ENCODE data around the gene KLHDC8B.

Gene KLHDC8B

GRCh38 chr3:49124991-49125670 is 46.3 kb upstream of the KLHDC8B start:
- H3K4me3 ChIP-seq (ENCODE audit: low read length): no peak overlapping the region
- TF ChIP-seq, protein P1, sequence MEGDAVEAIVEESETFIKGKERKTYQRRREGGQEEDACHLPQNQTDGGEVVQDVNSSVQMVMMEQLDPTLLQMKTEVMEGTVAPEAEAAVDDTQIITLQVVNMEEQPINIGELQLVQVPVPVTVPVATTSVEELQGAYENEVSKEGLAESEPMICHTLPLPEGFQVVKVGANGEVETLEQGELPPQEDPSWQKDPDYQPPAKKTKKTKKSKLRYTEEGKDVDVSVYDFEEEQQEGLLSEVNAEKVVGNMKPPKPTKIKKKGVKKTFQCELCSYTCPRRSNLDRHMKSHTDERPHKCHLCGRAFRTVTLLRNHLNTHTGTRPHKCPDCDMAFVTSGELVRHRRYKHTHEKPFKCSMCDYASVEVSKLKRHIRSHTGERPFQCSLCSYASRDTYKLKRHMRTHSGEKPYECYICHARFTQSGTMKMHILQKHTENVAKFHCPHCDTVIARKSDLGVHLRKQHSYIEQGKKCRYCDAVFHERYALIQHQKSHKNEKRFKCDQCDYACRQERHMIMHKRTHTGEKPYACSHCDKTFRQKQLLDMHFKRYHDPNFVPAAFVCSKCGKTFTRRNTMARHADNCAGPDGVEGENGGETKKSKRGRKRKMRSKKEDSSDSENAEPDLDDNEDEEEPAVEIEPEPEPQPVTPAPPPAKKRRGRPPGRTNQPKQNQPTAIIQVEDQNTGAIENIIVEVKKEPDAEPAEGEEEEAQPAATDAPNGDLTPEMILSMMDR (IDR thresholded peaks at IDR 0.05; ENCODE audit: insufficient read depth, low read depth, low read length, missing control alignments): no peak
- DNase-seq (ENCODE audit: low read depth): no peak

- TF ChIP-seq, protein P1 (IDR thresholded peaks at IDR 0.05; ENCODE audit: insufficient read depth, low read depth, low read length, missing control alignments): no peak
- H3K4me3 ChIP-seq (ENCODE audit: low read length): no peak overlapping the region
- no peak for DNase-seq (ENCODE audit: low read depth)
Measured at GRCh38 chr3:49131040-49131439, 40.4 kb upstream of the KLHDC8B start.

- TF ChIP-seq, protein P1 (IDR thresholded peaks at IDR 0.05; ENCODE audit: insufficient read depth, low read depth, low read length, missing control alignments): no peak
- H3K4me3 ChIP-seq (ENCODE audit: low read length): peak overlapping the region; percentile 80
- DNase-seq (ENCODE audit: low read depth): no peak
Measured at GRCh38 chr3:49131576-49131975, 39.8 kb upstream of the KLHDC8B start.

DNA sequence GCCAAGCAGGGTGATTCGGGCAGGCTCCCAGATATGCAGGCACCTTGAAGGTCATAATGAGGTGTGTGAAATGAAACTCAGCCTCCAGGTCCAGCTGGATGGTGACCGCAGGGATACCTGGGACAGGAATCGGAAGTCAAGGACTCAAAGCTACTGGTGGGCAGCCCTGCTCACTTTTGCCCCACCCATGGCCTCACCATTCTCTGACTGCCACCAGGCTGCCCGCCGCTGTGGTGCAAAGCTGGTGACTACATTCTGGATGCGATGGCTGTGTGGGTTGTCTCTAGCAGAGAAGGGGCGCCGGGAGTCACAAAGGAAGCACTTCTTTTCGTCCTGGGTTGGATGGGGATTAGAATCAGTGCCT is 39.3 kb upstream of the KLHDC8B start:
- DNase-seq (ENCODE audit: low read depth): no peak
- TF ChIP-seq, protein P1 (IDR thresholded peaks at IDR 0.05; ENCODE audit: insufficient read depth, low read depth, low read length, missing control alignments): no peak
- peak overlapping the region; percentile 80 for H3K4me3 ChIP-seq (ENCODE audit: low read length)

- DNase-seq (ENCODE audit: low read depth): peak; percentile 78
- TF ChIP-seq, protein P1 (IDR thresholded peaks at IDR 0.05; ENCODE audit: insufficient read depth, low read depth, low read length, missing control alignments): peak; percentile 13
- H3K4me3 ChIP-seq (ENCODE audit: low read length): peak within 1 kb of the TSS; percentile 80
Measured at GRCh38 chr3:49132437-49133225, 38.8 kb upstream of the KLHDC8B start, which contains the start of gene LAMB2. Gene LAMB2, minus strand, starts transcription at chr3:49133050. Its CDS starts 183 bp downstream, at chr3:49132867.

DNA sequence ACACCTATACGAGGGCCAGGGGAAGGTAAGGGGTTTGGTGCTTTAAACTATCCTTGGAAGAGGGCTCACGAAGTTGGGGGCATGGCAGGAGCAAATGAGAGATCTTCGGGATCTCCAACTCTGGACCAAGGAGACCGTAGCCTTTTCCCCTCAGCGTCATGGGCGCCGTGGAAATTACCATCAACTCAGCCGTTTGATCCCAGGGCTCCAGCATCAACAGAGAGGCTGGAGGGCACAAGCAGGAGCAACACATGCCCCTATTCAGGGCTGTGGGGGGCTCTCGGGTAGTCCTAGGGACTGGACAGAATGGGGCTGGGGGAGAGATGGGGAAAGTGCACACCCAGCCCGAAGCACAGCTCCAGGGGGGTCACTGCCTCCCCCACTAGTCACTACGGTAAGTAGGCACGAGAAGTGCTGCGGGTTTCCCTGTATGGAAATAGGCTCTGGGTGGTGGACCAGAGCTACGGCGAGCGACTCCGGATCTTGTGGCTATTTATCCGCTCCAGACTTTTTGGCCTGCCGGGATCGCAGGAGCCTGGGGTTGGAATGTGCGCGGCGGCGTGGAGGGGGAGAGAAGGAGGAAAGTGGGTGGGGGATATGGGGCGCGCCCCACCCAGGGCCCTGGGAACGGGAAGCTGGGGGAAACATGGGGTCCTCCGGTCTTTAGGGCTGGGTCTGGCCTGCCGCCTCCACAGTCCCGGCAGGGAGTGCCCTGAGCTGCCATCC is 38.0 kb upstream of the KLHDC8B start:
- H3K4me3 ChIP-seq (ENCODE audit: low read length): peak overlapping the region; percentile 80
- peak; percentile 92 for DNase-seq (ENCODE audit: low read depth)
- TF ChIP-seq, protein P1 (IDR thresholded peaks at IDR 0.05; ENCODE audit: insufficient read depth, low read depth, low read length, missing control alignments): no peak
